Neural crest cell (in vitro differentiated cells): ENCODE results near the gene GRHPR. TPM values are rescaled to one million over a fixed set of nuclear protein-coding genes. Genes with fewer than 3 reads are reported as not detected.

Experiments
- DNase-seq: peaks from one replicate; pipeline ENCODE4 v3.0.0; 2021; ENCODE audit warnings: low read depth, mixed read lengths, low spot score
- H3K27ac Mint-ChIP-seq: one replicate; pipeline ENCODE4 v1.8.0; 2021; ENCODE audit warnings: mild to moderate bottlenecking, mixed read lengths; ENCODE audit not compliant: unreplicated experiment
- H3K27me3 Mint-ChIP-seq: 2 replicates; pipeline ENCODE4 v1.8.0; 2021; ENCODE audit warnings: low read depth, mild to moderate bottlenecking, mixed read lengths
- H3K36me3 Mint-ChIP-seq: 2 replicates; pipeline ENCODE4 v1.8.0; 2021; ENCODE audit warnings: low read depth, mild to moderate bottlenecking, mixed read lengths
- H3K4me1 Mint-ChIP-seq: 2 replicates; pipeline ENCODE4 v1.8.0; 2021; ENCODE audit warnings: mixed read lengths
- H3K4me3 Mint-ChIP-seq: one replicate; pipeline ENCODE4 v1.8.0; 2021; ENCODE audit warnings: mild to moderate bottlenecking, mixed read lengths
- H3K9me3 Mint-ChIP-seq: 2 replicates; pipeline ENCODE4 v1.8.0; 2021; ENCODE audit warnings: mixed read lengths
- long read RNA-seq: library from polyadenylated mRNA; unstranded; transcript quantifications from one replicate; pipeline ENCODE4 v2.0.0, GENCODE V29; 2020
- total RNA-seq: library from RNA; stranded (reverse); gene quantifications from 2 replicates; pipeline ENCODE4 v1.2.1, GENCODE V29; 2021
- TF ChIP-seq, protein P1 (sequence below): fragments of 200-600 bp; sonication (generic); conservative IDR thresholded peaks from 2 replicates; pipeline ENCODE4 v1.5.0; 2021; ENCODE audit warnings: antibody characterized with exemption, mild to moderate bottlenecking

GRHPR gene
- total RNA-seq = 120 and 121 TPM in 2 replicates
- long read RNA-seq, transcript GRHPR-201 (9 exons, 1,280 nt) = major isoform, 44 of 79 reads
- long read RNA-seq, transcript GRHPR-203 (9 exons, 1,080 nt) = minor isoform, 11 of 79 reads
- long read RNA-seq, partial matches to known transcripts = 3 of 79 reads
- long read RNA-seq, other reads (novel, unspliced or antisense) = 19 of 79 reads

DNA sequence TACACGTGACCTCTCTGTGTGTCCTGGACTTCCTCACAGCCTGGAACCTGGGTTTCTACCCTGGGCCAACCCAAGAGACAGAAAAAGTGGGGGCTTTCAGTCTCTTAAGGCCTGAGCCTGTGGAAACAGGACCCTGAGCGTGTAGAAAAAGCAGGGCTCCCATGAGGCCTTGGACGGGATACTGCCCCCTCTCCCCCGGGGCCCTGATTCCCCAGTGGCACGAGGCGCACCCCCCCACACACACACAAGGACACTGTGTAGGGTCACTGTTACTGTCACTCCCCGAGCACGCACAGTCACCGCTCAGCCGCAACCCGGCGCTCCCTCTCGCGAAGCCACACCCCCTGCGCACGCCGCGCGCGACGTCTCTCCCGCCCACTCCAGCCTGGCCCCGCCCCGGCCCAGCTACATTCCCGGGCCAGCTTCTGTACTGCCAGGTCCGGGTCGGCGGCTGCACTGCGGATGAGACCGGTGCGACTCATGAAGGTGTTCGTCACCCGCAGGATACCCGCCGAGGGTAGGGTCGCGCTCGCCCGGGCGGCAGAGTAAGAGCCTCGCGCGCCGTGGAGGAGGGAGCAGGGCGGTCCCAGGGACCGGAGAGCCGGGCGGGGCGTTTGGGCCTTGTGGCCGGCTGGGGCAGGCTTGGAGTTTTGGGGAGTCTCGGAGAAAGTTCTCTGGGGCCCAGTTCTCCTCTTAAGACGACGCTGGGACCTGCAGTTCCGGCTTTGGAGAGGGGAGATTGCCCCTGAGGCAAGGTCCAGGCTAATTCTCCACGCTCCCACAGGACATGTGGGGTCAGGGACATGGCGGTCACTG is at the start of gene GRHPR:
Gene GRHPR, plus strand, starts transcription at position 408 of the 816 bp plus-strand sequence. Its CDS starts 55 bp downstream, at position 463.
- TF ChIP-seq, protein P1, sequence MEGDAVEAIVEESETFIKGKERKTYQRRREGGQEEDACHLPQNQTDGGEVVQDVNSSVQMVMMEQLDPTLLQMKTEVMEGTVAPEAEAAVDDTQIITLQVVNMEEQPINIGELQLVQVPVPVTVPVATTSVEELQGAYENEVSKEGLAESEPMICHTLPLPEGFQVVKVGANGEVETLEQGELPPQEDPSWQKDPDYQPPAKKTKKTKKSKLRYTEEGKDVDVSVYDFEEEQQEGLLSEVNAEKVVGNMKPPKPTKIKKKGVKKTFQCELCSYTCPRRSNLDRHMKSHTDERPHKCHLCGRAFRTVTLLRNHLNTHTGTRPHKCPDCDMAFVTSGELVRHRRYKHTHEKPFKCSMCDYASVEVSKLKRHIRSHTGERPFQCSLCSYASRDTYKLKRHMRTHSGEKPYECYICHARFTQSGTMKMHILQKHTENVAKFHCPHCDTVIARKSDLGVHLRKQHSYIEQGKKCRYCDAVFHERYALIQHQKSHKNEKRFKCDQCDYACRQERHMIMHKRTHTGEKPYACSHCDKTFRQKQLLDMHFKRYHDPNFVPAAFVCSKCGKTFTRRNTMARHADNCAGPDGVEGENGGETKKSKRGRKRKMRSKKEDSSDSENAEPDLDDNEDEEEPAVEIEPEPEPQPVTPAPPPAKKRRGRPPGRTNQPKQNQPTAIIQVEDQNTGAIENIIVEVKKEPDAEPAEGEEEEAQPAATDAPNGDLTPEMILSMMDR = no peak
- Mint-ChIP-seq H3K27ac (peak within 1 kb of the TSS; percentile 98), H3K4me1 (peaks cover 15% of the 10 kb centered on the region), H3K9me3 (no peaks in the 10 kb centered on the region), H3K27me3 (no peaks in the 10 kb centered on the region), H3K4me3 (peak within 1 kb of the TSS; percentile 96), H3K36me3 (peaks cover 11% of the 10 kb centered on the region)
- peak; percentile 67 for DNase-seq

DNA sequence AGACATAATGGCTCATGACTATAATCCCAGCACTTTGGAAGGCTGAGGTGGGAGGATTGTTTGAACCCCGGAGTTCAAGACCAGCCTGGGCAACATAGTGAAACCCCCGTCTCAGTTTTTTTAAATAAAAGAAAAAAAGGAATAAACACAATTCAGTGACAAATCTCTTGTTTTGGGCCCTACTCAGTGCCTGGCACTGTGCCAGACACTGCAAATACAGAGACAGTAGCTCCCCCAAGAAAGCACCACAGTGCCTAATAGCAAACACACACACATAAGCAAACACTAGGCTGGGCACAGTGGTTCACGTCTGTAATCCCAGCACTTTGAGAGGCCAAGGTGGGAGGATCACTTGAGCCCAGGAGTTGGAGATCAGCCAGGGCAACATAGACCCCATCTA is 49.7 kb upstream of the GRHPR start:
- peaks cover 3% of the 10 kb centered on the region for H3K27me3 Mint-ChIP-seq
- no peak overlapping the region for H3K27ac Mint-ChIP-seq
- TF ChIP-seq, protein P1 = no peak
- DNase-seq = no peak
- no peaks in the 10 kb centered on the region for H3K36me3 Mint-ChIP-seq
- no peak overlapping the region for H3K4me3 Mint-ChIP-seq
- no peaks in the 10 kb centered on the region for H3K4me1 Mint-ChIP-seq
- no peaks in the 10 kb centered on the region for H3K9me3 Mint-ChIP-seq

DNA sequence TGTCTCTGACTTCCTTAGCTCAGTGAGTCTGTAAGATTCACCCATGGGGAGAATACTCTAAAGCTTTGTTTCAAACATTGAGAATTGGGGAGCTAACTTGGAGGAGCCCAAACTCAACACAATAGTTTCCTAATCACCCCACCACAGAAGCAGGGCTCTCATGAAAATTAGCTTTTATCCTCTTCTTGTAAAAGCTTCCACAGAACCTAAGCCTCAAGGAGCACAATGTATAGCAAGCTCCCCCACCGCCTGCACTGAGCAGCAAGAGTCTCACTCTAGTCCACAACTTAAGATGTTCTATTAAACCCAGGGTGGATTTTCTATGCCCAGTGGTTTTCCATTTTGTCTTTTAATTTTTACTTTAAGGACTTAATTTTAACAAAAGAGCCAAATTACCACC is 48.9 kb upstream of the GRHPR start:
- DNase-seq = no peak
- Mint-ChIP-seq H3K4me1 (no peaks in the 10 kb centered on the region), H3K36me3 (no peaks in the 10 kb centered on the region), H3K27ac (no peak overlapping the region), H3K9me3 (no peaks in the 10 kb centered on the region), H3K4me3 (no peak overlapping the region), H3K27me3 (peaks cover 3% of the 10 kb centered on the region)
- TF ChIP-seq, protein P1 = no peak

DNA sequence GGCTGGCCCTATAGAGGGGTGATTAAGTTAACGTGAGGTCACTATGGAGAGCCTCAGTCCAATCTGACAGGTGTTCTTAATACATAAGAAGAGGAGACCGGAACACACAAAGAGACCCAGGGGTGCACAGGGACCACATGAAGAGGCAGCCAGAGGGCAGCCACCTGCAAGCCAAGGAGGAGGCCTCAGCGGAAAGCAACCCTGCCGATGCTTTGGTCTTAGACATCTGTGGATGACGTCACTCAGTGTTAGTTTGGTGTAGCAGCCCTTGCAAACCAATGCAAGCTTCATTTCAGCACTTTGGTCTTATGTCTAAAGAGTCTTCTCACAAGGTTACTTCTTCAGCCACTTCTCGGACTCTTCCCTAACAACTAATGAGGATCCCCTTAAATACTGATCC is 47.6 kb upstream of the GRHPR start:
- Mint-ChIP-seq H3K4me1 (no peaks in the 10 kb centered on the region), H3K27ac (no peak overlapping the region), H3K36me3 (no peaks in the 10 kb centered on the region), H3K9me3 (no peaks in the 10 kb centered on the region), H3K4me3 (no peak overlapping the region), H3K27me3 (peaks cover 3% of the 10 kb centered on the region)
- TF ChIP-seq, protein P1 = no peak
- DNase-seq = no peak

DNA sequence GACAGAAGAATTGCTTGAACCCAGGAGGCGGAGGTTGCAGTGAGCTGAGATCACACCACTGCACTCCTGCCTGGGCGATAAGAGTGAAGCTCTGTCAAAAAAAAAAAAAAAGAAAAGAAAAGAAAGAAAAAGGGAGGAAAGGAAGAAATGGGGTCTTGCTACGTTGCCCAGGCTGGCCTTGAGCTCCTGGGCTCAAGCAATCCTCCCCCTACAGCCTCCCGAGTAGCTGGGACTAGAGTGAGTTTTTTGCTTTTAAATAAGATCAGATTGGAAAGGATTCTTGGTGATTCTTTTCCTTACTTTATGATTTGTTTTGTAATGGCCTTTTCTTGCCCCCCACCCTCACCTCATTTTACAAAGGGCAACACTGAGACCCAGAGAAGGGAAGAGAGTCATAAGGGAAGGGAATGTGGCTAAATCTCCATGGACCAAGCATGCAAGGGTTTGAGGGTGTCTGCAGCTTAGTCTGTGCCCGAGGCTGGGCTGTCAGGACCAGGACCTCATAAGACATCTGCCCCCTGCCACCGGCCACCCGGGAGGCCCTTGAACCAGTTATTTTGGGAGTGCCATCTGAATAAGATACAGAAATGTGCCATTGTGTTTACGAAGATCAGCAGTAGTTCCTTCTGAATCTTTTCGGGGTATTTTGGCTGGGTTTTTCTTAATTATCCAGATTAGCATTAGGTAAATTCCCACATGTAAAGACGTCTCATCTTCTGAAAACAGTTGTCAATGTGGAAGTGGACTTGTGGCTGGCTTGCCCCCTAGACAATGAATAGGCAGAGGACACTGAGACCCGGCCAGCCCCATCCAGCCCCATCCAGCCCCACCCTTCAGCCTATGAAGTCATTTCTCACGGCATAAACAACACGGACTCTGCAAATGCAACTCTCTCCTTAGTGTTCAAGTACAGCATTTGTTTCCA is 44.5 kb upstream of the GRHPR start:
- Mint-ChIP-seq H3K27me3 (no peaks in the 10 kb centered on the region), H3K4me3 (no peak overlapping the region), H3K36me3 (peaks cover 6% of the 10 kb centered on the region), H3K27ac (no peak overlapping the region), H3K9me3 (peaks cover 4% of the 10 kb centered on the region), H3K4me1 (no peaks in the 10 kb centered on the region)
- DNase-seq = no peak
- TF ChIP-seq, protein P1 = no peak
